GM06990 (cell line): ENCODE data around the gene TDRD12.

Source experiments
- DNase-seq: peaks from one replicate; pipeline ENCODE4 v3.0.0-alpha.2; 2011; ENCODE audit not compliant: insufficient read length; ENCODE audit errors: extremely low read depth
- H3K27me3 ChIP-seq: replicated peaks from 2 replicates; pipeline ENCODE4 v1.6.0; 2011; ENCODE audit warnings: low read length; ENCODE audit not compliant: control insufficient read depth, insufficient read depth
- H3K36me3 ChIP-seq: 2 replicates; pipeline ENCODE4 v1.5.1; 2011; ENCODE audit warnings: low read length; ENCODE audit not compliant: control insufficient read depth, insufficient read depth
- H3K4me3 ChIP-seq: replicated peaks from 2 replicates; pipeline ENCODE4 v1.5.1; 2011; ENCODE audit warnings: low read depth, mild to moderate bottlenecking, control low read depth, low read length
- TF ChIP-seq, protein P1 (sequence below): IDR thresholded peaks from 2 replicates; pipeline ENCODE4 v1.5.1; 2011; ENCODE audit warnings: low read length, control low read depth, mild to moderate bottlenecking, inconsistent platforms; ENCODE audit not compliant: insufficient read depth, poor library complexity, severe bottlenecking

TDRD12 gene

DNA sequence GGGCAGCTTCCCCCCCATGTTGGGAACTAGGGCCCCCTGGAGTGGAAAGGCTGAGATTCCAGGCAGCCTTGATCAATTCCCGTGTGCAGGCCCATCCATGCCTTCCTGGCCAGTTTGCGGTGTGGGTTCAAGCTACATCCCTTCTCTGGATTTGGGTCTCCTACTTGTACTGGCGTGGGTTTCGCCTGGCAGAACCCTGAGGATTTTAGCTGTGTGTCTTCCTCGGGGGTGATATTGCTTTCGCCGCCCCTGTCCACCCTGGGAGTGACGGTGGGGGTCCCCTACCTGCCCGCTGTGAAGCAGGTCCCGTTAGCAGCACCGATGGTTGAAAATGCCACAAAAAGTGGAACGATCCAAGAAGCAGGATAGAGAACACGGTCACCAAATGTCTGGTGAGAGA, 138.6 kb downstream of the TDRD12 start:
- H3K36me3 ChIP-seq = no peaks in the 10 kb centered on the region
- TF ChIP-seq, protein P1, sequence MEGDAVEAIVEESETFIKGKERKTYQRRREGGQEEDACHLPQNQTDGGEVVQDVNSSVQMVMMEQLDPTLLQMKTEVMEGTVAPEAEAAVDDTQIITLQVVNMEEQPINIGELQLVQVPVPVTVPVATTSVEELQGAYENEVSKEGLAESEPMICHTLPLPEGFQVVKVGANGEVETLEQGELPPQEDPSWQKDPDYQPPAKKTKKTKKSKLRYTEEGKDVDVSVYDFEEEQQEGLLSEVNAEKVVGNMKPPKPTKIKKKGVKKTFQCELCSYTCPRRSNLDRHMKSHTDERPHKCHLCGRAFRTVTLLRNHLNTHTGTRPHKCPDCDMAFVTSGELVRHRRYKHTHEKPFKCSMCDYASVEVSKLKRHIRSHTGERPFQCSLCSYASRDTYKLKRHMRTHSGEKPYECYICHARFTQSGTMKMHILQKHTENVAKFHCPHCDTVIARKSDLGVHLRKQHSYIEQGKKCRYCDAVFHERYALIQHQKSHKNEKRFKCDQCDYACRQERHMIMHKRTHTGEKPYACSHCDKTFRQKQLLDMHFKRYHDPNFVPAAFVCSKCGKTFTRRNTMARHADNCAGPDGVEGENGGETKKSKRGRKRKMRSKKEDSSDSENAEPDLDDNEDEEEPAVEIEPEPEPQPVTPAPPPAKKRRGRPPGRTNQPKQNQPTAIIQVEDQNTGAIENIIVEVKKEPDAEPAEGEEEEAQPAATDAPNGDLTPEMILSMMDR = no peak
- no peaks in the 10 kb centered on the region for H3K27me3 ChIP-seq
- H3K4me3 ChIP-seq = no peak overlapping the region
- no peak for DNase-seq

DNA sequence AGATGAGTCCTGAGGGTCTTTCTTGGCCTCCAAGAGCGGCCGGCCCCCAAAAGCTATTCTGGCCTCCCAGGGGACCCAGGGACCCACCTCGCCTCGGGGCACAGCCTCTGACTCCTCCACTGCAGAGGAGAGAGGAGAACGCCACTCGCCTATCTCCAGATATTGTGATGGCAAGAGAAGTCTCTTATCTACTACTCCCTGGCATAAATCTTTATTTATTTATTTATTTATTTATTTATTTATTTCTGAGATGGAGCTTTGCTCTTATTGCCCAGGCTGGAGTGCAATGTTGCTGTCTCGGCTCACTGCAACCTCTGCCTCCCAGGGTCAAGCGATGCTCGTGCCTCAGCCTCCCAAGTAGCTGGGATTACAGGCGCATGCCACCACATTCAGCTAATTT, 139.0 kb downstream of the TDRD12 start:
- DNase-seq = no peak
- Histone ChIP-seq H3K4me3 (no peak overlapping the region), H3K36me3 (no peaks in the 10 kb centered on the region), H3K27me3 (no peaks in the 10 kb centered on the region)
- TF ChIP-seq, protein P1 = no peak

DNA sequence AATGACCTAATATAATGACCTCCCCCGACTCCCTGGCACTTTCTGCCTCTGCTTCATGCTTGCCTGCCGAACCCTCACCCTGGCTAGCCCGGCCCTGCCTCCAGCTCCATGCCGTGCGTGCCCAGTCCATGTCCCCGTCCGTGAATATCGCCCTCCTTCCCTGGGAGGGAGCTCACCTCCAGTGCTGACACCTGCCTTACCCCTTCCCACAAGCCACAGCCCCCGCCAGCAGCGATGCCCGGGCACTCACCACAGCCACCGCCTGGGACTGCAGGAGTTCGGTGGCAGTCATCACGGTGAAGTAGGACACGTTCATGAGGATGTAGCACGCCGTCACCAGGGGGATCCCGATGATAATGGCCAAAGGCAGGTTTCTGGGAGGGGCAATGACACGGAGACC, 140.0 kb downstream of the TDRD12 start:
- Histone ChIP-seq H3K4me3 (no peak overlapping the region), H3K27me3 (no peaks in the 10 kb centered on the region), H3K36me3 (no peaks in the 10 kb centered on the region)
- no peak for DNase-seq
- TF ChIP-seq, protein P1 = no peak

DNA sequence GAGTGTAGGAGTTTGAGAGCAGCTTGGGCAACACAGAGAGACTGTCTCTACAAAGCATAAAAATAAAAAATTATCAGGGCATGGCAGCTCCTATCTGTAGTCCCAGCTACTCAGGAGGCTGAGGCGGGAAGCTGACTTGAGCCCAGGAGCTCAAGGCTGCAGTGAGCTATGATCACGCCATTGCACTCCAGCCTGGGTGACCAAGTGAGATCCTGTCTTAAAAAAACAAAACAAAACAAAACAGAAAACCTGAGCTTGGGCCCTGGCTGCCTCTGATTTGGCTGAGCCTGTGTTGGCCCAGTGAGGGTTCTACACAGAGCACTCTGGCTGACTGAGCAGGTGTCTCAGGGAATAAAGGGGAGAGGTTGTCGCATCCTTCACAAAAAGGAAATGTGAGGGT, 142.0 kb downstream of the TDRD12 start:
- Histone ChIP-seq H3K4me3 (no peak overlapping the region), H3K36me3 (no peaks in the 10 kb centered on the region), H3K27me3 (no peaks in the 10 kb centered on the region; the same call in 1 of the 2 replicates)
- no peak for DNase-seq
- TF ChIP-seq, protein P1 = no peak

DNA sequence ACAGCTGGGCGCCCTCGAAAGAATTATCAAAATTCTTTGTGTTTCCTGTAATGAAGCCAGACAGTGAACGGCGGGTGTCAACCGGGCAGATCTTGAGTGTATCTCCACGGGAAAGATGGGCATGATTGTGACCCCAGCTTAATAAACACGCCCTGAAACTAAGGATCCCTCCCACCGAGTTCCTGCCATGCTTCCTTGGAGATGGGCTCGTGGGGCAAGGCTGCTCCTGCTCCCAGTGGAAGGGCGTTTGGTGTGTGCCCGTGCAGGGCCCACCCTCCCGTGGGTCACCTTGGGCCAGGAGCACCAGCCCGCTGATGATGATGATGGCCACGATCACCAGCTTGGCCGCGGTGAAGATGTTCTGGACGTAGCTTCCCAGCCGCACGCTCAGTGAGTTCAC, 142.6 kb downstream of the TDRD12 start:
- TF ChIP-seq, protein P1 = no peak
- no peaks in the 10 kb centered on the region; the same call in 1 of the 2 replicates for H3K27me3 ChIP-seq
- DNase-seq = no peak
- H3K36me3 ChIP-seq = no peaks in the 10 kb centered on the region
- no peak overlapping the region for H3K4me3 ChIP-seq

DNA sequence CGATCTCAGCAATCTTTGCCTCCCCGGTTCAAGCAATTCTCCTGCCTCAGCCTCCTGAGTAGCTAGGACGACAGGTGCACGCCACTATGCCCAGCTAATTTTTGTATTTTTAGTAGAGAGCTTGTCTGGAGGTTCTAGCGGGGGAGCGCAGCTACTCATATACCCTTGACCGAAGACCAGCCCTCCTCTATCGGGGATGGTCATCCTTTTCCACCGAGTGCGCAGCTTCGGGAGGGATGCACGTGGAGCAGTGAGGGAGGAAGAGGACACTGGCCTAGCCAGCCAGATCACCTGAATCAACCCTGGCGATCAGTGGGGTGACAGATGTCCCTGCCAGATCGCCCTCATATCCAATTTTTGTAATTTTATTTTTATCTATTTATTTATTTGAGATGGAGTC, 143.2 kb downstream of the TDRD12 start:
- no peak for DNase-seq
- Histone ChIP-seq H3K4me3 (no peak overlapping the region), H3K36me3 (no peaks in the 10 kb centered on the region), H3K27me3 (no peaks in the 10 kb centered on the region; the same call in 1 of the 2 replicates)
- TF ChIP-seq, protein P1 = no peak
